Measurements from ENCODE around the gene HSFX2.

HSFX2 gene

GRCh38 chrX:149631234-149632165, 36.4 kb upstream of the HSFX2 start, which contains the start of gene TMEM185A:
Gene TMEM185A, minus strand, starts transcription at chrX:149631792. Its CDS starts 212 bp downstream, at chrX:149631580.
- peak within 1 kb of the TSS; percentile 57; the same call in 1 of the 2 replicates for H3K27ac ChIP-seq (ENCODE audit: low read length)
- H3K27me3 ChIP-seq (ENCODE audit: insufficient read depth, low read length, poor library complexity), result no peaks in the 10 kb centered on the region
- peaks cover 27% of the 10 kb centered on the region for H3K4me1 ChIP-seq (ENCODE audit: insufficient read depth, low read length)
- DNase-seq (peak; percentile 75), ATAC-seq (ENCODE audit: insufficient read depth, low read depth) (peak; percentile 81)
- peaks cover 30% of the 10 kb centered on the region for H3K79me2 ChIP-seq (ENCODE audit: insufficient read depth, low read length)
- H3K4me3 ChIP-seq (ENCODE audit: low read depth in 1 of 2, low read length in 2 of 2), result peak within 1 kb of the TSS; percentile 62 to 76
- peak within 1 kb of the TSS; percentile 86 for H2AFZ ChIP-seq (ENCODE audit: low read depth, low read length)
- H3K9me3 ChIP-seq (ENCODE audit: insufficient read depth, low read length, severe bottlenecking), result no peaks in the 10 kb centered on the region
- peaks cover 7% of the 10 kb centered on the region; the same call in 1 of the 2 replicates for H4K20me1 ChIP-seq (ENCODE audit: insufficient read depth, low read length)
- no peak for TF ChIP-seq EZH2 (IDR thresholded peaks at IDR 0.05; ENCODE audit: borderline replicate concordance, low read depth, low read length, severe bottlenecking)
- no peak for TF ChIP-seq CTCF (IDR thresholded peaks at IDR 0.05; ENCODE audit: borderline replicate concordance, extremely low read depth, low read length, poor library complexity, severe bottlenecking)
- H3K4me2 ChIP-seq (ENCODE audit: insufficient read depth, low read length), result peak within 1 kb of the TSS; percentile 90
- no peaks in the 10 kb centered on the region for H3K36me3 ChIP-seq (ENCODE audit: insufficient read depth, low read length)
- H3K9ac ChIP-seq (ENCODE audit: low read depth, low read length), result peak within 1 kb of the TSS; percentile 65

GRCh38 chrX:149630681-149631233, 35.6 kb upstream of the HSFX2 start:
- DNase-seq, result peak; percentile 21
- Histone ChIP-seq H3K4me3 (ENCODE audit: low read depth in 1 of 2, low read length in 2 of 2) (peak overlapping the region; percentile 62 to 76), H3K4me1 (ENCODE audit: insufficient read depth, low read length) (peaks cover 27% of the 10 kb centered on the region)

GRCh38 chrX:149629730-149630387, 34.7 kb upstream of the HSFX2 start:
- H3K27ac ChIP-seq (ENCODE audit: low read length), result no peak overlapping the region
- peaks cover 27% of the 10 kb centered on the region for H3K4me1 ChIP-seq (ENCODE audit: insufficient read depth, low read length)
- peaks cover 39% of the 10 kb centered on the region for H3K79me2 ChIP-seq (ENCODE audit: insufficient read depth, low read length)
- peak overlapping the region; percentile 65; the same call in 1 of the 2 replicates for H3K9ac ChIP-seq (ENCODE audit: low read depth, low read length)
- peak overlapping the region; percentile 90 for H3K4me2 ChIP-seq (ENCODE audit: insufficient read depth, low read length)
- TF ChIP-seq EZH2 (IDR thresholded peaks at IDR 0.05; ENCODE audit: borderline replicate concordance, low read depth, low read length, severe bottlenecking) (no peak), CTCF (IDR thresholded peaks at IDR 0.05; ENCODE audit: borderline replicate concordance, extremely low read depth, low read length, poor library complexity, severe bottlenecking) (no peak)
- H2AFZ ChIP-seq (ENCODE audit: low read depth, low read length), result no peak overlapping the region
- peaks cover 7% of the 10 kb centered on the region; the same call in 1 of the 2 replicates for H4K20me1 ChIP-seq (ENCODE audit: insufficient read depth, low read length)
- DNase-seq (no peak), ATAC-seq (ENCODE audit: insufficient read depth, low read depth) (no peak)
- no peaks in the 10 kb centered on the region for H3K9me3 ChIP-seq (ENCODE audit: insufficient read depth, low read length, severe bottlenecking)
- no peaks in the 10 kb centered on the region for H3K36me3 ChIP-seq (ENCODE audit: insufficient read depth, low read length)
- H3K27me3 ChIP-seq (ENCODE audit: insufficient read depth, low read length, poor library complexity), result no peaks in the 10 kb centered on the region
- H3K4me3 ChIP-seq (ENCODE audit: low read depth in 1 of 2, low read length in 2 of 2), result peak overlapping the region in 1 of 2 experiments; percentile 76; a peak in 2 of 4 replicates

More at GRCh38 chrX:149630681-149631233, 35.6 kb upstream of the HSFX2 start:
- H3K79me2 ChIP-seq (ENCODE audit: insufficient read depth, low read length), result peaks cover 34% of the 10 kb centered on the region
- ATAC-seq (ENCODE audit: insufficient read depth, low read depth), result peak; percentile 56
- no peaks in the 10 kb centered on the region for H3K9me3 ChIP-seq (ENCODE audit: insufficient read depth, low read length, severe bottlenecking)
- H3K36me3 ChIP-seq (ENCODE audit: insufficient read depth, low read length), result no peaks in the 10 kb centered on the region
- peak overlapping the region; percentile 65 for H3K9ac ChIP-seq (ENCODE audit: low read depth, low read length)
- peak overlapping the region; percentile 90 for H3K4me2 ChIP-seq (ENCODE audit: insufficient read depth, low read length)
- H3K27ac ChIP-seq (ENCODE audit: low read length), result peak overlapping the region; percentile 57; the same call in 1 of the 2 replicates
- H3K27me3 ChIP-seq (ENCODE audit: insufficient read depth, low read length, poor library complexity), result no peaks in the 10 kb centered on the region
- peaks cover 7% of the 10 kb centered on the region; the same call in 1 of the 2 replicates for H4K20me1 ChIP-seq (ENCODE audit: insufficient read depth, low read length)
- no peak for TF ChIP-seq EZH2 (IDR thresholded peaks at IDR 0.05; ENCODE audit: borderline replicate concordance, low read depth, low read length, severe bottlenecking)
- no peak for TF ChIP-seq CTCF (IDR thresholded peaks at IDR 0.05; ENCODE audit: borderline replicate concordance, extremely low read depth, low read length, poor library complexity, severe bottlenecking)
- peak overlapping the region; percentile 71 for H2AFZ ChIP-seq (ENCODE audit: low read depth, low read length)
